Activated T-cell treated with anti-CD3 and anti-CD28 coated beads, Interleukin-2, amount 50 U/mL, for 4 hours (primary cell): ENCODE data around the gene ERGIC1. TPM values are rescaled to one million over a fixed set of nuclear protein-coding genes. Genes with fewer than 3 reads are reported as not detected.
A peak's percentile ranks its signal among the peaks of the same experiment; 100 is the strongest.
"Not testable (repeated sequence)": the region's sequence is repeated elsewhere in the genome, so short reads cannot be mapped to it uniquely, and the experiment has no call there.

Experiments
- ATAC-seq, 2 donors: fragments of 200-7000 bp; cut with Tn5 transposase; one replicate each; pipeline ENCODE4 v1.10.0; 2021
- DNase-seq: peaks from one replicate; pipeline ENCODE4 v3.0.0-alpha.2; 2020
- H3K27me3 Mint-ChIP-seq: one replicate; pipeline ENCODE4 v1.8.0; 2021; ENCODE audit warnings: low read depth, mixed read lengths
- H3K36me3 Mint-ChIP-seq: one replicate; pipeline ENCODE4 v1.8.0; 2022; ENCODE audit warnings: mixed read lengths; ENCODE audit not compliant: insufficient read depth
- H3K4me1 Mint-ChIP-seq: one replicate; pipeline ENCODE4 v1.8.0; 2021; ENCODE audit warnings: low read depth, mixed read lengths
- H3K4me3 Mint-ChIP-seq: one replicate; pipeline ENCODE4 v1.8.0; 2021; ENCODE audit warnings: mild to moderate bottlenecking, moderate library complexity, mixed read lengths
- H3K9me3 Mint-ChIP-seq: one replicate; pipeline ENCODE4 v1.8.0; 2021; ENCODE audit warnings: mixed read lengths
- total RNA-seq, 3 donors: library from RNA; stranded (reverse); gene quantifications; one replicate each; pipeline ENCODE4 v1.2.1, GENCODE V29; 2021

The ERGIC1 gene
- total RNA-seq, 3 donors from 2014 or later = 28.7 to 36.3 (median 32.1) TPM

GRCh38 chr5:172809774-172810173 is 24.3 kb upstream of the ERGIC1 start:
- H3K4me1 Mint-ChIP-seq = peaks cover 18% of the 10 kb centered on the region
- ATAC-seq (no peak), DNase-seq (no peak)
- no peaks in the 10 kb centered on the region for H3K9me3 Mint-ChIP-seq
- H3K4me3 Mint-ChIP-seq = no peak overlapping the region
- H3K36me3 Mint-ChIP-seq = no peaks in the 10 kb centered on the region
- no peaks in the 10 kb centered on the region for H3K27me3 Mint-ChIP-seq

GRCh38 chr5:172810996-172811395 is 23.1 kb upstream of the ERGIC1 start:
- H3K9me3 Mint-ChIP-seq, DNase-seq, H3K36me3 Mint-ChIP-seq, H3K4me3 Mint-ChIP-seq, H3K27me3 Mint-ChIP-seq, ATAC-seq: not testable (repeated sequence)
- peaks cover 18% of the 10 kb centered on the region for H3K4me1 Mint-ChIP-seq

GRCh38 chr5:172815631-172816030 is 18.4 kb upstream of the ERGIC1 start:
- no peak overlapping the region for H3K4me3 Mint-ChIP-seq
- no peaks in the 10 kb centered on the region for H3K36me3 Mint-ChIP-seq
- peaks cover 4% of the 10 kb centered on the region for H3K4me1 Mint-ChIP-seq
- no peaks in the 10 kb centered on the region for H3K27me3 Mint-ChIP-seq
- no peaks in the 10 kb centered on the region for H3K9me3 Mint-ChIP-seq
- no peak for DNase-seq
- ATAC-seq = no peak

GRCh38 chr5:172816925-172817562 is 17.0 kb upstream of the ERGIC1 start:
- peaks cover 4% of the 10 kb centered on the region for H3K4me1 Mint-ChIP-seq
- ATAC-seq = peak in 1 of 2 donors; percentile 33
- no peaks in the 10 kb centered on the region for H3K9me3 Mint-ChIP-seq
- no peak overlapping the region for H3K4me3 Mint-ChIP-seq
- H3K27me3 Mint-ChIP-seq = no peaks in the 10 kb centered on the region
- no peaks in the 10 kb centered on the region for H3K36me3 Mint-ChIP-seq
- DNase-seq = no peak

- no peak for ATAC-seq
- Mint-ChIP-seq H3K4me1 (peaks cover 4% of the 10 kb centered on the region), H3K27me3 (no peaks in the 10 kb centered on the region), H3K9me3 (no peaks in the 10 kb centered on the region), H3K36me3 (no peaks in the 10 kb centered on the region), H3K4me3 (no peak overlapping the region)
- DNase-seq = no peak
Measured at GRCh38 chr5:172817664-172818063, 16.4 kb upstream of the ERGIC1 start.

GRCh38 chr5:172818081-172818480 is 16.0 kb upstream of the ERGIC1 start:
- Mint-ChIP-seq H3K36me3 (no peaks in the 10 kb centered on the region), H3K27me3 (no peaks in the 10 kb centered on the region), H3K4me3 (no peak overlapping the region), H3K4me1 (peaks cover 4% of the 10 kb centered on the region), H3K9me3 (no peaks in the 10 kb centered on the region)
- DNase-seq (no peak), ATAC-seq (no peak)

GRCh38 chr5:172819569-172819968 is 14.5 kb upstream of the ERGIC1 start:
- H3K27me3 Mint-ChIP-seq = no peaks in the 10 kb centered on the region
- H3K9me3 Mint-ChIP-seq = no peaks in the 10 kb centered on the region
- H3K4me3 Mint-ChIP-seq = no peak overlapping the region
- DNase-seq (no peak), ATAC-seq (no peak)
- peaks cover 4% of the 10 kb centered on the region for H3K4me1 Mint-ChIP-seq
- H3K36me3 Mint-ChIP-seq = no peaks in the 10 kb centered on the region

GRCh38 chr5:172820046-172820767 is 13.8 kb upstream of the ERGIC1 start:
- Mint-ChIP-seq H3K36me3 (peaks cover under 1% of the 10 kb centered on the region), H3K27me3 (no peaks in the 10 kb centered on the region), H3K4me3 (no peak overlapping the region), H3K4me1 (peaks cover 4% of the 10 kb centered on the region), H3K9me3 (peaks cover 1% of the 10 kb centered on the region)
- DNase-seq (peak; percentile 56), ATAC-seq (peak; percentile 63 to 74)

GRCh38 chr5:172821340-172821985 is 12.6 kb upstream of the ERGIC1 start:
- DNase-seq (no peak), ATAC-seq (no peak)
- Mint-ChIP-seq H3K36me3 (peaks cover 5% of the 10 kb centered on the region), H3K4me1 (peaks cover 4% of the 10 kb centered on the region), H3K4me3 (no peak overlapping the region), H3K9me3 (peaks cover 14% of the 10 kb centered on the region), H3K27me3 (no peaks in the 10 kb centered on the region)

- Mint-ChIP-seq H3K4me3 (no peak overlapping the region), H3K4me1 (peaks cover 4% of the 10 kb centered on the region), H3K36me3 (peaks cover 5% of the 10 kb centered on the region), H3K9me3 (peaks cover 18% of the 10 kb centered on the region), H3K27me3 (no peaks in the 10 kb centered on the region)
- DNase-seq (no peak), ATAC-seq (no peak)
Measured at GRCh38 chr5:172823840-172824362, 10.2 kb upstream of the ERGIC1 start.

- Mint-ChIP-seq H3K4me1 (no peaks in the 10 kb centered on the region), H3K4me3 (no peak overlapping the region), H3K27me3 (no peaks in the 10 kb centered on the region), H3K36me3 (peaks cover 5% of the 10 kb centered on the region), H3K9me3 (peaks cover 18% of the 10 kb centered on the region)
- no peak for ATAC-seq
- no peak for DNase-seq
Measured at GRCh38 chr5:172825610-172826204, 8.3 kb upstream of the ERGIC1 start.

- no peak for DNase-seq
- peaks cover under 1% of the 10 kb centered on the region for H3K4me1 Mint-ChIP-seq
- no peak overlapping the region for H3K4me3 Mint-ChIP-seq
- H3K36me3 Mint-ChIP-seq = peaks cover 5% of the 10 kb centered on the region
- H3K9me3 Mint-ChIP-seq = peaks cover 18% of the 10 kb centered on the region
- ATAC-seq = no peak
- no peaks in the 10 kb centered on the region for H3K27me3 Mint-ChIP-seq
Measured at GRCh38 chr5:172827841-172828240, 6.2 kb upstream of the ERGIC1 start.

- ATAC-seq = no peak
- no peaks in the 10 kb centered on the region for H3K27me3 Mint-ChIP-seq
- peaks cover 5% of the 10 kb centered on the region for H3K36me3 Mint-ChIP-seq
- no peak for DNase-seq
- no peak overlapping the region for H3K4me3 Mint-ChIP-seq
- H3K4me1 Mint-ChIP-seq = peaks cover 8% of the 10 kb centered on the region
- H3K9me3 Mint-ChIP-seq = peaks cover 18% of the 10 kb centered on the region
Measured at GRCh38 chr5:172828911-172829431, 5.1 kb upstream of the ERGIC1 start.

GRCh38 chr5:172830275-172830799 is 3.7 kb upstream of the ERGIC1 start:
- no peak overlapping the region for H3K4me3 Mint-ChIP-seq
- H3K9me3 Mint-ChIP-seq = peaks cover 15% of the 10 kb centered on the region
- no peak for ATAC-seq
- peaks cover 3% of the 10 kb centered on the region for H3K36me3 Mint-ChIP-seq
- peaks cover 12% of the 10 kb centered on the region for H3K4me1 Mint-ChIP-seq
- H3K27me3 Mint-ChIP-seq = no peaks in the 10 kb centered on the region
- DNase-seq = no peak
